SHP77 (cell line): ENCODE measurements around the gene LRR1.
"Not testable (repeated sequence)": the region's sequence is repeated elsewhere in the genome, so short reads cannot be mapped to it uniquely, and the experiment has no call there.

Experiments used
- DNase-seq, 2 experiments: peaks; one replicate each; lab custom pipeline; 2025; lab: John Stamatoyannopoulos, UW

The LRR1 gene

DNA sequence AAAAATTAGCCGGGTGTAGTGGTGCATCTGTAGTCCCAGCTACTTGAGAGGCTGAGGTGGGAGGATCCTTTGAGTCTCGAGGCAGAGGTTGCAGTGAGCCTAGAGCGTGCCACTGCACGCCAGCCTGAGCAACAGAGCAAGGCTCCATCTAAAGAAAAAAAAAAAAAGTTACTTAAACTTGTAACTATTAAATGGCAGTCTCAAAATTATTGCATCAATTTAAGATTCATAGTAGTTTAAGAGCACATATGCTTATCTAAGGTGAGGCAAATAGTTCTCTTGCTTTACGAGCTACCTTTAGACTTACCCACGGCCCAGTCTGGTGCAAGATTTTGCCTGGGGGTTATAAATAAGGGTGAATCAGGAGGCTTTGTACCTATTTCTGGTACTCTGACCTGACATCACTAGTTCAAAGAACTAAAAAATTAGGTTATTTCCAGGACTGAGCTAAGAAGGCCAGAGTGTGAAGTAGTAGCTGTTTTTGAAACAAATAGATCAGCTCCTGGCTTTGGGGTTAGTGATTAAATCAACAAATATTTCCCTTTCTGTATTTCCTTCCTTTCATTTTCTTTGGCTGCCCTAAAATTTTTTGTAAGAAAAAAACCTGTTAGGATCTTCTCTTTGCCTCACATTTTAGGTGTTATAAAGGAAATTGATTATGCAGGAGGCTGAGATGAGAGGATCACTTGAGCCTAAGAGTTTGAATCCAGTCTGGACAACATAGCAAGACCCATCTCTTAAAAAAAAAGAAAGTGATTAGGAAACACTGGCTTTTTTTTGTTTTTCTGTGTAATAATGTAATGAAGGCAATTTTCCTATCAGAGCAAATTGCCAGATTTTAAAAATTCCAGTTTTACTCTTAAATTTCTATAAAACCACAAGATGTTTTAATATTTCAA, 25.4 kb downstream of the LRR1 start:
- DNase-seq, result no peak

DNA sequence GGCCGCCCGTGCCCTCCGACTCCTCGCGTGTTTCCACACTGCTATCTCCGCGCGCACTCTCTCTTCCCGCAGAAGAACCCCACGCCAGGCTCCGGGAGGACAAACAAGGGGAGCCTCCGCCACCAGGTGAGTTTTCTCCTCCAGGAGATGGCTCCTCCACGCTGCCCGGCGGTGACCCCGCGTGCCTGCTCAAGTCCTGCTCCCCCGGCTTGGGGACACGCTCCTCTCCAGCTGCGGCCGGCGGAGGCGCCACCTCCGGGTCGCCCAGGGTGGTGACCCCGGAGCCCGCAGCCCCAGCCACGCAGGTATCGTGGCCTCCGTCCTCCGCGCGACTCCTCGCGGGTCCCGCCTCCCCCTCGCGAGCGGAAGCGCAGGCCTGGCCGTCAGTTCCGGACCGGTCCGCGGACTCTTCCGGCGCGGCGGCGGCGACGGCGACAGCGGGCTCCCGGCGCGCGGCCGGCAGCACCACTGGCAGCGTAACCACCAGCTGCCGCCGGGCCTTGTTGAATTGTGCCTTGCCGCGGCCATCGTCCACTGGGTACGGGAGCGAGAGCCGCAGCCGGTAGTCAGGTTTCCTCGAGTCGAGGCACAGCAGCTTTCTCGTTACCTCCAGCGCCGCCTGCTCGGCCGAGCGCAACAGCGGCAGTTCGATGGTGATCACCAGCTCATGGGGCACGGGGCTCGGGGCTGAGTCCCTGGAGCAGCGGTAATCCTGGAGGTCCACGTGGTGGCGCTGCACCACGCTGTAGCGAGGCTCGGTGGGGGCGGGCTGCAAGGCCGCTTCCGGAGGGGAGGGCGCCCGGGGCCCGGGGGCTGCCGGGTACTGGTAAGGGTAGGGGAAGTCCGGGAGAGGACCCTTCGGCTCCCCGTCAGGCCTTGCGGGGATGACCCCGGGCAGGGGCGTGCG, 35.2 kb downstream of the LRR1 start:
- peak; percentile 87 to 91 for DNase-seq

DNA sequence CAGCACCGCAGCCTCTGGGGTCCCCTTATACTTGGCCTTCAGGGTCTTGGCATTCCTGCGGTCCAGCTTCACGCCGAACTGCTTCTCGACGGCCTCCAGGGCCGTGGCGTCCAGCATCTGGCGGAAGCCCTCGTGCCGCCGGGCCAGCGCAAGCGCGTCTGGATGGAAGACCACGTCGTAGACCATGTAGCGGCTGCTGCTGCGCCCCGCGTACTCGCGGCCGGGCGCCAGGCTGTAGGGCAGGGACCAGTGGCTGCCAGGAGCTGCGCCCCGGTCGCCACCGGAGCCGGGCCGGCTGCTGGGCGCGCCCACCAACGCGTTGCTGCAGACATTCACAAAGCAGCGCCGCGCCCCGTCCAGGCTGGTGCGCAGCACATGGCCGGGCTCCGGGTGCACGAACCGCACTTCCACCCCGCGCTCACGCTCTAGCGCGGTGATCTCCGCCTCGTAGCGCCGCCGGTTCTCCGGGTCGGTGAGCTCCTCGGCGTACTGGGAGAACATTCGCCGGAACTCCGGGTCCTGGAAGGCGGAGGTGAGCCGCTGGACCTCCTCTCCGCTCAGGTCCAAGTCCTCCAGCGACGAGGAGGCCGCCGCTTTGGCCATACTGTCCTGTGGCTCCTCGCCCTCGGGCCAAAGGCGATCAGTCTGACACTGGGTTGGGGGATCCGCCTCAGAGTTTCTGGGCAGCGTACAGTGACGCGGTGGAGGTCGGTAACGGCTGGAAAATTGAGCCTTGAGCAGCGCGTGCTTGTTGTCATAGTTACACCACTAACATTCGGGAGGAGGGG, 36.0 kb downstream of the LRR1 start, which contains the start of gene DNAAF2:
DNAAF2 (minus strand) TSS at position 698 of the 788 bp plus-strand sequence; CDS start at position 603, 95 bp downstream.
- peak; percentile 17 to 67 for DNase-seq

DNA sequence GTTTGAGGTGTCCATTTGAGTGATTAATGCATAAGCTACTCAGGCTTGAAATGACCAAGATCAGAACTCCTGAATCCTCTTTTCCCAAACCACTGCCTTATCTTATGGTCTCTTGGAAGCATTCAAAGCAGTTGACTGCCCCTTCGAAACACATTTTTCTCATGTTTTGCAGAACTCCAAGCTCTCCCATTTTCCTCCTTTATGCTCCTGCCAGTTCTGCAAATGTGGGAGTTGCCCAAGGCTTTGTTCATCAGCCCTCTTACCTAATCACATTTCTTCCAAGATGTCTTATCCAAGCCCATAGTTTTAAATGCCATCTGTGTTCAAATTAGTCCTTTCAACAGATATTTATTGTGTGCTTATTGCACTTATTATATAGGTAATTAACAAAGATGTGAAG, 38.1 kb downstream of the LRR1 start:
- DNase-seq, result no peak

DNA sequence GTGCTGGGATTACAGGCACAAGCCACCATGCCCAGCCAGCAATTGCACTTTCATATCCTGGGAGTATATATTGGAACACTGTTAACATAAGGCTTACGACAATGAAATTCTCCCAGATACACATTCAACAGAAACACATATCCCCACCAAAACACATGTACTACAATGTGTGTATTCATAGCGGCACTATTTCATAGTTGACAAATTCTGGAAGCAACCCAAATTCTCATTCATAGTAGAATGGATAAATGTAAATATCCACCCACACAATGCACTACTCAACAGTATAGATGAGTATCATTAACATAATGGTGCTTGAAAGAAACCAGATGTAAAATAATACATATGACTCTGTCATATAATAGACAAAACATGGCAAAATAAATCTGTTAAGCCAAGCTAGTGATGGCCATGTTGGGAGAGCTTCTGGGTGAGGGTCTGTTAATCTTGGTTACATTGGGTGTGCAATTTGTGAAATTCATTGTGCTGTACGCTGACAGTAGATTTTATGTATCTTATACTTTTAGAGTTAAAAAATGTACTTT, 38.9 kb downstream of the LRR1 start:
- DNase-seq, result no peak

GRCh38 chr14:49640540-49641417, 42.0 kb downstream of the LRR1 start:
- no peak for DNase-seq

DNA sequence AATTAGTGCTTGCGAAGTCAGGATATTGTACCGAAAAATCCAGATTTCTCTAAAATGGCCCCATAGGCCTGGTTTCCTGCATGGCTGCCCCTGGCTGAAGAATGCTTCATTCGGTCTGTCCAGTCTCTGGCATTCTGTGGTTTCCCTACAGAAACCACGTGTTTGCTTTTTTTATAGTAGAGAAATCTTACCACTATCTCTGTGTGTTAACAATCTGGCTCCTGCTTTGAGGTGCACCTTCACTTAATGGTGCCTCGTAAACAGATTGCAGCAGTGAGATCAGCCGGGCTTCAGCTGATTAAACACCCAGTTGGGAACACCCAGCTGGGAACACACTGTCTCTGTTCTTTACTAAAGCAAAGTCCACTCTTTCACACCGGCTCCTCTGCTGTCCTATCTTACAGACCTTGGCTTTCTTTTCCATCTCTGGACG, 43.0 kb downstream of the LRR1 start:
- DNase-seq, result peak; percentile 25 to 27

GRCh38 chr14:49642163-49642562, 43.4 kb downstream of the LRR1 start:
- DNase-seq, result no peak

- no peak for DNase-seq
Observed at GRCh38 chr14:49653508-49653907, 54.8 kb downstream of the LRR1 start.

GRCh38 chr14:49654511-49654910, 55.8 kb downstream of the LRR1 start:
- no peak for DNase-seq

- DNase-seq, result not testable (repeated sequence)
Observed at GRCh38 chr14:49657500-49657899, 58.8 kb downstream of the LRR1 start.

DNA sequence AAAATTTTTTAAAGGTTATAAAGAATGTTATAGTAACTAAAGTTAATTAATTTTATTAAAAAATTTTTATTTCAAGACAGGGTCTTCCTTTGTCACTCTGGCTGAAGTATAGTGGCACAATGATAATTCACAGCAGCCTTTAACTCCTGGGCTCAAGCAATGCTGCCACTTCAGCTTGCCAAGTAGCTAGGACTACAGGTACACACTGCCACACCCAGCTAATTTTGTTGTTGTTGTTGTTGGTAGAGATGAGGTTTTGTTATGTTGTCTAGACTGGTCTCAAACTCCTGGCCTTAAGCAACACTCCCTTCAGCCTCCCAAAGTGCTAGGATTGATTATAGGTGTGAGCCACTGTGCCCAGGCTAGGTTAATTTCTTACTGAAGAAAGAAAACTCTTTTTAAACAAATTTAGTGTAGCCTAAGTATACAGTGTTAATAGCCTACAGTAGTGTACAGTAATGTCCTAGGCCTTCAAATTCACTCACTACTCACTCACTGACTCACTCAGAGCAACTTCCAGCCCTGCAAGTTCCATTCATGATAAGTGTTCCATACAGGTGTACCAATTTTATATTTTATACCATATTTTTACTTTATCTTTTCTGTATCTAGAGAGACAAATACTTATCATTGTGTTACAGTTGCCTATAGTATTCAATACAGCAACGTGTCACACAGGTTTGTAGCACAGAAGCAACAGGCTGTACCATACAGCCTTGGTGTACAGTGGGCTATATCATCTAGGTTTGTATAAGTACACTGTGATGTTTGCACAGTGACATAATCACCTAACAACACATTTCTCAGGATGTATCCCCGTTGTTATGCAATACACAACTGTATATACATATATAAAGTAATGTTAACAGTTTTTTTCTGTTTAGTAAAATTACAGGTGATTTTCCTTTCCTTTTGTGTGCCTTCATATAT, 61.1 kb downstream of the LRR1 start:
- peak in 1 of 2 experiments; percentile 12 for DNase-seq
